GM19455 (cell line): ENCODE data around the gene EMB.
"Not testable (repeated sequence)": the region's sequence is repeated elsewhere in the genome, so short reads cannot be mapped to it uniquely, and the experiment has no call there.

Experiments used
- ATAC-seq: cut with Tn5 transposase; IDR thresholded peaks from one replicate; pipeline ENCODE4 v1.9.1; 2021; ENCODE audit not compliant: unreplicated experiment

EMB gene

GRCh38 chr5:50423100-50423799 lies 17.8 kb downstream of the EMB start:
- ATAC-seq: not testable (repeated sequence)

GRCh38 chr5:50421184-50421950 lies 19.7 kb downstream of the EMB start:
- not testable (repeated sequence) for ATAC-seq

- no peak for ATAC-seq
These were observed 20.6 kb downstream of the EMB start for GRCh38 chr5:50420343-50420935.

GRCh38 chr5:50419656-50420055 lies 21.4 kb downstream of the EMB start:
- ATAC-seq: not testable (repeated sequence)

GRCh38 chr5:50416637-50417036 lies 24.5 kb downstream of the EMB start:
- ATAC-seq: not testable (repeated sequence)

GRCh38 chr5:50415912-50416311 lies 25.2 kb downstream of the EMB start:
- peak; percentile 91 for ATAC-seq

GRCh38 chr5:50410932-50411331 lies 30.2 kb downstream of the EMB start:
- not testable (repeated sequence) for ATAC-seq

GRCh38 chr5:50406877-50407276 lies 34.2 kb downstream of the EMB start:
- no peak for ATAC-seq

GRCh38 chr5:50401336-50401735 lies 39.8 kb downstream of the EMB start:
- no peak for ATAC-seq

GRCh38 chr5:50393925-50394609 lies 47.0 kb downstream of the EMB start:
- not testable (repeated sequence) for ATAC-seq

- not testable (repeated sequence) for ATAC-seq
These were observed 48.8 kb downstream of the EMB start for GRCh38 chr5:50392289-50392688.

- ATAC-seq: not testable (repeated sequence)
These were observed 56.7 kb downstream of the EMB start for GRCh38 chr5:50384381-50384780.

GRCh38 chr5:50376696-50377095 lies 64.4 kb downstream of the EMB start:
- ATAC-seq: not testable (repeated sequence)

- ATAC-seq: not testable (repeated sequence)
These were observed 71.6 kb downstream of the EMB start for GRCh38 chr5:50369287-50370033.

GRCh38 chr5:50365426-50366251 lies 75.4 kb downstream of the EMB start:
- ATAC-seq: no peak

- not testable (repeated sequence) for ATAC-seq
These were observed 76.4 kb downstream of the EMB start for GRCh38 chr5:50364535-50365309.

- no peak for ATAC-seq
These were observed 81.9 kb downstream of the EMB start for GRCh38 chr5:50359187-50359586.

- ATAC-seq: no peak
These were observed 88.7 kb downstream of the EMB start for GRCh38 chr5:50352382-50352781.
